COLO668 (cell line): ENCODE results near the gene PCNA.
"Not testable (repeated sequence)": the region's sequence is repeated elsewhere in the genome, so short reads cannot be mapped to it uniquely, and the experiment has no call there.

Experiments
- DNase-seq: peaks from one replicate; lab custom pipeline; 2025; ENCODE audit not compliant: unreplicated experiment; lab: John Stamatoyannopoulos, UW

Gene PCNA

DNA sequence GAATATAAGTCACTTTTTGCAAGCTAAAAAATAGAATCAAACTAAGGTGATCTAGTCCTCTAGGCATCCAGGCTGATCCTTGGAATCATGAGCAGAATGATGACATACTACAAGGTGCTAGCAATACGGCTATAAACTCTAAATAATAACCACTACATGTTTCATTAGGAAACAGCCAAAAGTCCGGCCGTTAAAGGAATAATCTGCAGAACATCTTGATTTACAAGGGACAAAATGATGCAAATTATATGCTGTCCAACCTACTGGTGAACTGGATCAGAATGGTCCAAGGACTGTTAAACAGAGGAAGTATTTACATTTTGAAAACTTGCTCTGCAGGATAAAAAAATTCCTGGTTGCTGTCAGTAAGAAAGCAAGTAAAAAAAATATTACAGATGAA, 19.8 kb downstream of the PCNA start:
- DNase-seq, result not testable (repeated sequence)

DNA sequence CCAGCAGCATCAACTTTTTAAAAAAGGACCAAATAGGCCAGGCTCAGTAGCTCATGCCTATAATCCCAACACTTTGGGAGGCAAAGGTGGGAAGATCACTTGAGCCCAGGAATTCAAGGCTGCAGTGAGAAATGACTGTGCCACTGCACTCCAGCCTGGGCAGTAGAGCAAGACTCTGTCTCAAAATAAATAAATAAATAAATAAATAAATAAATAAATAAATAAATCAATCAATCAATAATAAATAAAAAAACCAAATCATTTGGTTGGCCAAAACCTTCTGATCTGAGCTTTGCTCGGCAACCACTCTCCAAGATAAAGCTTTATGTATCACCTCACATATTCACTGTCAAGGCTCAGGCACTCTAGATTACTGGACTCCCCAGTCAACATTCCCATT, 20.7 kb downstream of the PCNA start:
- not testable (repeated sequence) for DNase-seq

DNA sequence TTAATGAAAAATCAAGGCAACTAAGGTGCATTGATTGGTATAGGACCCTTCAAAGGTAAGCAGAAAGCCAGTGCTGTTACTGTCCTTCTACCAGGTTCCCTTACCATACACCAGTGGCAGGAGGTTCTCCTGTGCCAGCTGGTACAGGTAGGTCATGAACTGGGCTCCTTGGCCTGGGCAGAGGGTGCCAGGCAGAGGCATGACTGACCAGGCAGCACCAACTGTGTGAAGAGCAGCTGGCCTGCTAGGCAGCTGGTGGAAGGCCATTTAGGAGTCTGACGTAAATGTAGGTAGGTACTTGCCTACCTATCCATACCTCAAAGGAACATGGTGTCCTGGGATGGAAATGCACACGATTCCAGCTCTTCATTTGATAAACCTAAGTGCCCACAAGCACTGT, 23.3 kb downstream of the PCNA start:
- DNase-seq, result no peak

DNA sequence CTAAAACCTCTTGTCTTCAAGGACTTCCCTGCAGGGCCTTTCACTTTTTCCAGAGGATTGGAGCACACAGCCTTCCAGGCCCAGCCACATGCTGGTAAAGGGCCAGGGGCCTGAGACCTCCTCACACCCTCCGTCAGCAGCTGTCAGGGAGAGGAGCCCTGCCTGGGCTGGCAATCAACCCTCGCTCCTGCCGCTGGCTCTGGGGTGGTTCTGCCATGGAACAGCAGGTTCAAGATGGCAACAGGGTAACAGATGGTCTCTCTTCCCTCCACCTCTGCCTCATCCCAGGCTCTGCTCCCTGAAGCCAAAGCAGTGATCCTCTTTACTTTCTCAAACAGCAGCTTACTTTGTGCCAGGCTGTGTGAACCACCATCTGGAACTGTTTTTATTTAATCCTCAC, 23.8 kb downstream of the PCNA start:
- DNase-seq, result no peak

DNA sequence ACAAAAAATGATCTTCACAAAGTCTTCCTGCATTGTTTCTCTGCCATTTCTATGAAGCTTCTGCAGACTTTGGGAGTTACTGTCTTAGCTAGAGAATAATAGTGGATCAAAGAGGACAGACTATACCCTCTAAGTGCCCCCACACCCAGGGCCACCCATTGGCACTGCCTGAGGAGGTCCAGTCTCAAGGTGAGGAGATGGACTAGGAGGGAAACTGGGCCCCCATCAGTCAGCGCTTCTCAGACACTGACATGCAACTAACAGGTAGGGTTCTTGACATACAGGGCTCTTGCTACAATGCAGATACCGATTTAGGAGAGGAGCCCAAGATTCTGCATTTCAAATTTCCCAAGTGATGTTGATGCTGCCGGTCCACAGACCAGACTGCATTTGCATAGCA, 24.3 kb downstream of the PCNA start:
- no peak for DNase-seq

DNA sequence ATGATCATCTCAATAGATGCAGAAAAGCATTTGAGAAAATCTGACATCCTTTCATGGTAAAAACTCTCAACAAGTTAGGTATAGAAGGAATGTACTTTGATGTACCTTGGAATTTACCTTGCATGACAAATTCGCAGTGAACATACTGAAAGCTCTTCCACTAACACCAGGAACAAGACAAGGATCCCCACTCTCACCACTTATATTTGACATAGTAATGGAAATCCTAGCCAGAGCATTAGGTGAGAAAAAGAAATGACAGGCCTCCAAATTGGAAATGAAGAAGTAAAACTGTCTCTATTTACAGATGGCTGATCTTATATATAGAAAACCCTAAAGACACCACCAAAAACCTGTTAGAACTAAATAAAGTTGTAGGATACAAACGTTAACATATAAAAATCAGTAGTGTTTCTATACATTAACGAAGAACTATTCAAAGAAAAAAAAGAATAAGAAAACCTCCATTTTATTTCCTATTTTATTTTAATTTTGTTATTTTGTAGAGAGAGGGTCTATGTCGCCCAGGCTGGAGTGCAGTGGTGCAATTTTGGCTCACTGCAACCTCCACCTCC, 26.9 kb downstream of the PCNA start:
- DNase-seq, result no peak

DNA sequence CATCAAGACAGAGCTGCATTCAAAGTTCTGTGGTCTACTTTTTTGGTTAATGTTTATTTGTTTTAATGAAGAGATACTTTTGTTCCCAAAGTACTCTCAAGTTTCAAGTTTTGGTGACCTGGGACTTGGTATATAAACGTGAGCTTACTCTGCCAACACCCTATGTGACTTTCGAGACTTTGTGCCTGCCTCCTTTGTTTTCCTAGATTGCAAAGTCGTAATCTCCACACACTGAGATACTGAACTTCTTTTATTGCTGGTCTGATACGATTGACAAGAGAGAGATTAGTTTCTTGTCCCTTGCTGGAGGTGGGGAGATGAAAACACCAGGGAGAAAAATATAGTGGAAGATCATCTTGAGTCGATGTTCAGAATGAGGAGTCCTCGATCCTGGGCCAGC, 27.9 kb downstream of the PCNA start:
- no peak for DNase-seq

DNA sequence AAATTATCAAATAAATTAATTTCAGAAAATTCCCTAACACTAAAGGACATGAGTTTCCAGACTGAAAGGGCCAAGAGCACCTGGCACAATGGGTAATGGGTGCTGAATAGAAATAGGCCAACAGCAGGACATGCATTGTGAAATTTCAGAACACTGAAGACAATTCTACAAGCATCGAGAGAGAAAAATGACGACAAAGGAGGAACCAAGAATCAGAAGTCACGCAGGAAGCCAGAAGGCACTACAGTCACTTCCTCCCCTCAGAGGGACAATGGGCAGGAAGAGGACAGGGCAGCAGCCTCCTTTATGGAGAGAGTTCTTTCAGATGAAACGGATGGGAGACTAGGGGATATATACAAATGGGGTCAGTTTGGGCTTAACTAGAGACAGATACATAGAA, 29.6 kb downstream of the PCNA start:
- DNase-seq, result no peak

DNA sequence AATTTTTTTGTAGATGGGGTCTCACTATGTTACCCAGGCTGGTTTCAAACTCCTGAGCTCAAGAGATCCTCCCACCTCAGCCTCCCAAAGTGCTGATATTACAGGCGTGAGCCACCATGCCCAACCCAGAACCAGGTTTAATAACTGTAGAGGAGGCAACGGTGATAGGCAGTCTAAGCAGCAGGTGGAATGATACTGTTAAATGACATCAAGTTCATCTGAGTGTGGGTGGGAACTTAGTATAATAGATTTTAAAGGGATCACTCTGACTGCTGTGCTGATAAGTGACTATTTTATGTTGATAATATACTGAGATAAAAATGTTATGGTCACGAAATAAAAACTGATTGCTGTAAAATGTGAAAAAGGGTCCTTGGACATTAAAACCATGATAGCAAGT, 31.1 kb downstream of the PCNA start:
- no peak for DNase-seq

DNA sequence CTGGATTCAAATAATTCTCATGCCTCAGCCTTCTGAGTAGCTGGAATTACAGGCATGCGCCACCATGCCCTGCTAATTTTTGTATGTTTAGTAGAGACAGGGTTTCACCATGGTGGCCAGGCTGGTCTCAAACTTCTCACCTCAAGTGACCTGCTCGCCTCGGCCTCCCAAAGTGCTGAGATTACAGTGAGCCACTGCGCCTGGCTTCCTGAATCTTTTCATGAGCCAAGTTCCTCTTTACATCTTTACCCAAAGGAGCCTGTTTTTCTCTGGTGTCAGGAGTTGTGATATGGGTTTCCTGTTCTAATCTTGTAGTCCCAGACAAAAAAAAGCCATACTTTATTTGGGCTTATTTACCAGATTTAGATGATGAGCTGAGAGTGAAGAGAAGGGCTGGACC, 34.4 kb downstream of the PCNA start:
- DNase-seq, result no peak

DNA sequence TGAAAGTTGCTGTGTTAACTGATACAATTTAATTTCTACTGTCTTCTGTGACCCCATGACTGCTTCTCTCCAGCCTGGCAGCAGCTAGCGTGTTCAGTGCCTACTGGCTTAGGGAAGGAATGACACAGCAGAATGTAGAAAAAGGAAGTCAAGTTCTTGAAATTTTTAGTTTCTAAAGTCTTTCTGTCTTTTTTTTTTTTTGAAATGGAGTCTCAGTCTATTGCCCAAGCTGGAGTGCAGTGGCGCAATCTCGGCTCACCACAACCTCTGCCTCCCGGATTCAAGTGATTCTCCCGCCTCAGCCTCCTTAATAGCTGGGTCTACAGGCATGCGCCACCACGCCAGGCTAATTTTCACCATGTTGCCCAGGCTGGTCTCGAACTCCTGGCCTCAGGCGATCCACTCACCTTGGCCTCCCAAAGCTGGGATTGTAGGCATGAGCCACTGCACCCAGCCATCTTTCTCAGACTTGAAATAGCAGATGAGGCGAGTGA, 39.3 kb downstream of the PCNA start:
- DNase-seq, result no peak

DNA sequence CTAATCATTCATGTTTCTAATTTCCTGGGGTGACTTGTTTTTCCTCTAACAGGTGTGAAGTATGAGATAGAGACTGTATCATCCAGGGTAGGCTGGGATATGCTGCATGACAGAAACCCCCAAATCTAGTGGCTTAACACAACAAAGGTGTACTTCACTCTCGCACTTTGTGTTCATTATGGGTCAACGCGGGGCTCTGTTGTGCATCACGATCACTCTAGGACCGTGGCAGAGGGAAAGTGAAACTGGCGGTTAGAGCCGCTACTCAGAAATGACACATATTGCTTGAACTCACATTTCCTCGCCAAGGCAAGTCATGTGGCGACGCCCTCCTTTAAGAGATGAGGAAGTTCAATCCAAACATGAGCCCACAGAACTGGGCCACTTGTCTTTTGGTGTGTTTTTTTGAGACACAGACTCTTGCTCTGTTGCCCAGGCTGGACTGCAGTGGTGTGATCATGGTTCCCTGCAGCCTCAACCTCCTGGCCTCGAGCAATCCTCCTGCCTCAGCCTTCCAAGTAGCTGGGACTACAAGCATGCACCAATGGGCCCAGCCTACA, 41.3 kb downstream of the PCNA start:
- DNase-seq, result no peak

DNA sequence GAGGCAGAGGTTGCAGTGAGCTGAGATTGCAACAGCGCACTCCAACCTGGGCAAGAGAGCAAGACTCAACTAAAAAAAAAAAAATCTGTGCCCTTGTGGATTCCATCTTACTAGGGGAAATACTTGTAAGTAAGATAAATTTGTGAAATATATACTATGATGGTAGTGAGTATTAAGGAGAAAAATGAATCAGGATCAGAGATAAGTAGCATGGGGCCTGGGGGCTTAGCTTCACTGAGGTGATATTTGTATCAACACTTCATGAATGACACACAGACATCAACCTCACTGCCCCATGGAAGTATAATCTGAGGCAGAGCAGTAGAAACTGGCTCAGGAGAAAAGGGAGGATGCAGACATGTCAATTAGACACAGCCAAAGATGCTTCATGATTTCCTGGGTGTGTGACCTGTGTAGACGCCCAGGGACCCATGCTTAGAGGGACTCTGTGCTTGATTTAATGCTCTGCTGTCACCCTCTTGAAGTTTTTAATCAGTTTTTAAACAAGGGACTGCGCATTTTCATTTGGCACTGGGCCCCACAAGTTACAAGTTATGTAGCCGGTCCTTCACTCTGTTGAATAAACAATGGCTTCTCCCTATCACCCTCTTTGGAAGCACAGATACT, 41.9 kb downstream of the PCNA start:
- DNase-seq, result no peak

DNA sequence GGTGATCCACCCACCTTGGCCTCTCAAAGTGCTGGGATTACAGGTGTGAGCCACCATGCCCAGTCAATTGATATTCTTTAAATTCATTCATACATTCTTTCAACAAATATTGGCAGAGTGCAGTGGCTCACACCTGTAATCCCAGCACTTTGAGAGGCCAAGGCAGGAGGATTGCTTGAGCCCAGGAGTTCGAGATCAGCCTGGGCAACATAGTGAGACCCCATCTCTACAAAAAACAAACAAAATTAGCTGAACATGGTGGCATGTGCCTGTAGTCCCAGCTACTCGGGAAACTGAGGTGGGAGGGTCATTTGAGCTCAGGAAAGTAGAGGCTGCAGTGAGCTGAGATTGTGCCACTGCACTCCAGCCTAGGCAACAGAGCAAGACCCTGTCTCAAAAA, 42.8 kb downstream of the PCNA start:
- not testable (repeated sequence) for DNase-seq

DNA sequence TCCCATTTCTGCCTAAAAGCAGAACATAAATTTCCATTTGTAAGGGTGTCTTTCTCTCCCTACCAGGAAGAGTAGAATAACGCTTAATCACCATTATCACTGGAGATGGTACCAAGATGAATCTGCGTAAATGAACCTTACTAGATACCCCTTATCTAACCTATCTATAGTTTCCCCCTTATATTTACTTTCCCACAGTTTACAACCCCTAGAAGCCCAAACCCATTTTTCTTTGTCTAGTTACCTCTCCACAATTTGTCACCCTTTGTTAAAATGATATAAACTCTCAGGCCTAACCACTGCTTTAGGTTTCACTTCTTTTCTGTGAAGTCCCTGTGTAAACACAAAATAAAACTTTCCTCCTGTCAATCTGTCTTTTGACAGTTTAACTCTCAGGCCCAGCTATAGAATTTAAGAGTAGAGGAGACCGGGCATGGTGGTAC, 45.5 kb downstream of the PCNA start:
- DNase-seq, result no peak

DNA sequence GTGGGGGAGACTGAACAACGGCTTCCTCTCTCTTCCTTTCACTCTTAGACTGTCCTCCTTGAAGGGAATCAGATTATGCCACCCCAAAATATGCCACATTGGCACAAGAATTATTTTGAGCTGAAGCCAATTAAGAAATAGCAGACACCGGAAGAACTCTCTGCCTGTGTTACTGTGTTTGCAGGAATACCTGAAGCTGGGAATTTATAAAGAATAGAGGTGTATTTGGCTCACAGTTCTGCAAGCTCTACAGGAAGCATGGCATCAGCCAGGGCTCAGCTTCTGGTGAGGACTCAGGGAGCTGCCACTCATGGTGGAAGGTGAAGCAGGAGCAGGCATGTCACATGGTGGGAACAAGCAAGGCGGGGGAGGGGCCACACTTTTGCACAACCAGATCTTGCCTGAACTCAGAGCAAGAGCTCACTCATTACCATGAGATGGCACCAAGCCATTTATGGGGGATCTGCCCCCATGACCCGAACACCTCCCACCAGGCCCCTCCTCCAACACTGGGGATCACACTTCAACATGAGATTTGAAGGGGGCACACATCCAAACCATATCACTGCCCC, 46.0 kb downstream of the PCNA start:
- DNase-seq, result no peak

DNA sequence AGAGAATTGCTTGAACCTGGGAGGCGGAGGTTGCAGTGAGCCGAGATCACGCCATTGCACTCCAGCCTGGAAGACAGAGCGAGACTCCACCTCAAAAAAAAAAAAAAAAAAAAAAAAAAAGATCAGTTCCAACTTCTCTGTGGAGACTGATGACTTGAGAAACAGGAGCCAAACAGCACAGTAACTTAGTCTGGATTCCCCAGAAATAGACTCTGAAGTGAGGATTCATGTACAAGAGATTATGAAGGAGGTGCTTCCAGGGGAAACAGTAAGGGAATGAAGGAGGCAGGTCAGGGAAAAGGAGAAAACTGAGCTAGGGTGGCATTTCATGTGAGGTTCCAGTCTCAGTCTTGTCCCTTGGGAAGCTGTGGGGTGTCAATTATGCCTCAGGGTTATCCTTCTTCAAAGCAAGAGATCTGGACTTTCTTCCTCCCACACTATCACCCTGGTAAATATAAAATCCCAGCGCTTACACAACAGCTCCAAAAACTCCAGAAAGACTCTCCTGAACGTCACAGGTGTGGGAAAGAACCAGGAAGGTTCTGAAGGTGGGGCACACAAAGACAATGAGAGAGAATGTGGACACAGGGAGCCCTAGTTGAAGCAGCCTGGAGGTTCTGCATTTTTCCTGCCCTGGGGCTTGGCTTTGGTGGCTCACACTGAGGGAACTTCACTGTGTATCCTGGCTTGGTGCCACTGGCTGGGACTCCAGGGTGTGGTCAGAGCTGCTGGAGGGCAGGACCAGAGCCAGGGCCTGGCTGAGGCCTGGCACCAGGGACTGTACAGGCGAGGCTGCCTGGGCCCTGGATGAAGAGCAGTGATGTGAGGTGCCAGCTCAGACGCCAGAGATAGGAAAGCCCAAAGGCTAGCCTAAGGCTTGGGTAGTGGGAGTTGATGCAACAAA, 46.8 kb downstream of the PCNA start:
- peak; percentile 57 for DNase-seq

DNA sequence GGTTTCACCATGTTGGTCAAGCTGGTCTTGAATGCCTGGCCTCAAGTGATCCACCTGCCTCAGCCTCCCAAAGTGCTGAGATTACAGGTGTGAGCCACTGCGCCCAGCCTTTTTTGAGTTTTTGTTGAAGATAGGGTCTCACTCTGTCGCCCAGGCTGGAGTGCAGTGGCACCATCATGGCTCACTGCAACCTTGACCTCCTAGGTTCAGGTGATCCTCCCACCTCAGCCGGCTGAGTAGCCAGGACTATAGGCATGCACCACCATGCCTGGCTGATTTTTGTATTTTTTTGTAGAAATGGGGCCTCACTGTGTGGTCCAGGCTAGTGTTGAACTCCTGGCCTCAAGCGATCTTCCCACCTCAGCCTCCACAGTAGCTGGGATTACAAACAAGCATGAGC, 47.8 kb downstream of the PCNA start:
- not testable (repeated sequence) for DNase-seq

DNA sequence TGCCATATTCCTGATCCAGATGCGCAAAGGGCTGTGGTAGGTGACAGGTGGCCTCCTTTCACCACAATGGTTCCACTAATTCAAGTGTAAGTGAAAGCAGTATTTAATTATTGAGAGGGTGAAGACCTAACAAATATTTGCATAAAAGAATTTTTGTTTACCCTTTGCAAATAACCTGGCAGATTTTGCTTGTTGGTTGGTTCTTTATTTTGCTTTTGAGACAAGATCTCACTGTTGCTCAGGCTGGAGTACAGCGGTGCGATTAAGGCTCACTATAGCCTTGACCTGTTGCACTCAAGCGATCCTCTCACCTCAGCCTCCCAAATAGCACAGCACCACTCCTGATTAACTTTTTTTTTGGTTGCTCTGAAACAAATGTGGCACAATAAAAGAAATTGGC, 49.2 kb downstream of the PCNA start:
- DNase-seq, result no peak

DNA sequence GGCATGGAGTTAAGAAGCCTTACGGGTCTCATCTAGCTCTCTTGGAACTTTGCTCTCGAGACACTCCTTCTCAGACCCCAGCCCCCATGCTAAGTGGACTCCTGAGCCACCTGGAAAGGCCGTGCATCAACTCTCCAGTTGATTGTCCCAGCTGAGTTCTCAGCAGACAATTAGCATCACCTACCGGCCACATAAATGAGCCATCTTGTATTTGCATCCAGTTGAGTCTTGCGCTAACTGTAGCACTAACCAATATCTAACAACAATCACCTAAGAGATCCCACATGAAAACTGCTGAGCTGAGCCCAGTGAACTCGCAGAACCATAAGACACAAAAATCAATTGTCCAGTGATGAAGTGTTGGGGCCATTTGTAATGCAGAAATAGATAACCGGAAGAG, 49.7 kb downstream of the PCNA start:
- DNase-seq, result no peak

DNA sequence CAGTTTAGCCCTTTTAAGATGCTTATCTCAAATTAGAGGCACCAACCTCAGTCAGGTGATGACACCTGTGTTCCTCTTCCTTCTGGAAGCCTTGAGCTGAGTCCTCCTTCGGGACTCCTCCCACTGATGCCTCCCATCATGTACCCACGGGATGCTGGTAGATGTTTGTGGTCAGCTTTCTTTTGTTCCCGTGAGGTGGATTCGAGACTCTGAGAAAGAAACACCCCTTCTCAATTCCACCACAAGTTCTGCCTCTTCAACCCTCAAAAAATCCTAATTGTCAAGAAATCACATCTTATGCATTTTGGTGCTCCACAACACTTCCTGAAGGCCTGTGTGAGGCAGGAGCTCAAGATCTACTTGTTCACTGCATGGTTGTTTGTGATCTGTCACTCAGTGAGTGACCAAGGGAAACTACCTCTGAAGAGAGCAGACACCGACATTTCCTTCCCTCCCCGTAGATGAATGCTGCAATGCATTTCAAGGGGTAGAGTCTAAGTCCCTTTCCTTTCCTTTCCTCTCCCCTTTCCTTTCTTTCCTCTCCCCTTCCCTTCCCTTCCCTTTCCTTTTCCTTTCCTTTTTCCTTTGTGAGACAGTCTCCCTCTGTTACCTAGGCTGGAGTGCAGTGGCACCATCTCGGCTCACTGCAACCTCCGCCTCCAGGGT, 50.5 kb downstream of the PCNA start:
- no peak for DNase-seq
